SU-DHL-6 (cell line): ENCODE measurements around the gene C6orf89.

Source experiments
- CTCF ChIP-seq: fragments of 200-600 bp; sonication (generic); IDR thresholded peaks from one replicate; pipeline ENCODE4 v1.5.1; 2017; ENCODE audit warnings: antibody characterized with exemption, mild to moderate bottlenecking, low read length, moderate library complexity; ENCODE audit not compliant: insufficient read depth, poor library complexity, severe bottlenecking
- EZH2phosphoT487 ChIP-seq: fragments of 200-600 bp; sonication (generic), shearing (Covaris generic); conservative IDR thresholded peaks from 2 replicates; pipeline ENCODE4 v1.6.1; 2018; ENCODE audit warnings: mild to moderate bottlenecking, antibody characterized with exemption, low read length, moderate library complexity, mixed read lengths

GRCh38 chr6:36924778-36925374, 39.1 kb downstream of the C6orf89 start:
- TF ChIP-seq CTCF (no peak), EZH2phosphoT487 (no peak)
